IPS DF 4.7 (cell line): ENCODE measurements around the gene GPR37L1.

ENCODE experiments used
- DNase-seq: peaks from one replicate; pipeline ENCODE4 v3.0.0-alpha.2; 2013; ENCODE audit warnings: low spot score; ENCODE audit errors: extremely low read depth

Gene GPR37L1

GRCh38 chr1:202154148-202154765, 31.5 kb downstream of the GPR37L1 start:
- no peak for DNase-seq

- peak; percentile 72 for DNase-seq
Measured at GRCh38 chr1:202154766-202155477, 32.2 kb downstream of the GPR37L1 start.

GRCh38 chr1:202155478-202156021, 32.8 kb downstream of the GPR37L1 start:
- DNase-seq, result no peak

GRCh38 chr1:202156590-202156989, 33.9 kb downstream of the GPR37L1 start:
- no peak for DNase-seq

- DNase-seq, result no peak
Measured at GRCh38 chr1:202157945-202158344, 35.2 kb downstream of the GPR37L1 start.

GRCh38 chr1:202158810-202159533, 36.3 kb downstream of the GPR37L1 start:
- no peak for DNase-seq

- DNase-seq, result no peak
Measured at GRCh38 chr1:202159534-202160371, 37.0 kb downstream of the GPR37L1 start.

GRCh38 chr1:202160377-202160940, 37.7 kb downstream of the GPR37L1 start, which contains the start of gene PTPN7:
Gene PTPN7 (minus strand): TSS chr1:202160602. CDS start chr1:202159402, 1,200 bp downstream.
- DNase-seq, result no peak

- DNase-seq, result no peak
Measured at GRCh38 chr1:202161151-202162046, 38.7 kb downstream of the GPR37L1 start.

- no peak for DNase-seq
Measured at GRCh38 chr1:202162047-202162417, 39.3 kb downstream of the GPR37L1 start.

GRCh38 chr1:202162418-202163280, 39.9 kb downstream of the GPR37L1 start:
- no peak for DNase-seq

GRCh38 chr1:202163281-202164270, 40.9 kb downstream of the GPR37L1 start:
- DNase-seq, result no peak

- DNase-seq, result no peak
Measured at GRCh38 chr1:202164271-202165037, 41.7 kb downstream of the GPR37L1 start.

- DNase-seq, result no peak
Measured at GRCh38 chr1:202165267-202165941, 42.7 kb downstream of the GPR37L1 start.

- DNase-seq, result no peak
Measured at GRCh38 chr1:202165942-202166843, 43.5 kb downstream of the GPR37L1 start.
